ENCODE results near the gene MIA. TPM values are rescaled to one million over a fixed set of nuclear protein-coding genes. Genes with fewer than 3 reads are reported as not detected.

The MIA gene
- total and polyA plus RNA-seq, 12 donors, result 0.63 to 2.4 (median 1.1) TPM; not detected in 5

DNA sequence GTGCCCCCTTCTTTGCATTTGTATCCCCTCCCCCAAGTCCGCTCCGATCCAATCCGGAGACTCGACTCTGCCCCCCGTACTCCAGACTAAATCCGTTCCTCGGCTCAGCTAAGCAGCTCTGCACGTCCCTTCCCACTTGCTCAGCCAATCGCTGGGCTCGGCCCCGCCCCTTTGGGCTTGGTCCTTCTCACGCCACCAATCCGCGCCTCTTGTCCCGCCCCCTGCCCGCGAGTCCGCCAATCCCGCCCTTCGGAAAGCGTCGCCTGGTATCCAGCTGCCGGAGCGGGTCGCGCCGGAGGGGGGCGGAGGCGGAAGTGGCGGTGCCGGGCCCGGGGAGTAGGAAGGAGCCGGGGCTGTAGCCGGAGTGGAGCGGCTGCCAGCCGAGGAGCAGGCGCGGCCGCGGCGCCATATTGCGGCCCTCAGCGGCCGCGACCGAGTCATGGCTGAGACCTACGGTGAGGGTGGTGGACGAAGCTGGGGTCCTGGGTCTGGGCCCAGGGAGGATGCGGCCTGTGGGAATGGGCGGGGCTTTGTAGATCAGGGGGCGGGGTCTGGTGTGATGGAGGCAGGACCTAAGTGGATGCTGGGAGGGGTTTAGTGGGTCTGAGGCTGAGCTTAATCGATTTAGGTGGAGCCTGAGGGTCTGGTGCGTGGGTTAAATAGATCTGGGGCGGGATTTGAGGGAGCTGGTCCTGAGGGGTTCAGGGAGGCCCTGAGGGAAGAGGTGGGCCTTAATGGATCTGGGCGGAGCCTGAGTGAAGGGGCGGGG is 2.8 kb downstream of the MIA start, which contains the start of gene RAB4B:
TSS of gene RAB4B (plus strand) at position 311 of the 769 bp plus-strand sequence. CDS start at position 440, 129 bp downstream.
- TF ChIP-seq, protein P1, sequence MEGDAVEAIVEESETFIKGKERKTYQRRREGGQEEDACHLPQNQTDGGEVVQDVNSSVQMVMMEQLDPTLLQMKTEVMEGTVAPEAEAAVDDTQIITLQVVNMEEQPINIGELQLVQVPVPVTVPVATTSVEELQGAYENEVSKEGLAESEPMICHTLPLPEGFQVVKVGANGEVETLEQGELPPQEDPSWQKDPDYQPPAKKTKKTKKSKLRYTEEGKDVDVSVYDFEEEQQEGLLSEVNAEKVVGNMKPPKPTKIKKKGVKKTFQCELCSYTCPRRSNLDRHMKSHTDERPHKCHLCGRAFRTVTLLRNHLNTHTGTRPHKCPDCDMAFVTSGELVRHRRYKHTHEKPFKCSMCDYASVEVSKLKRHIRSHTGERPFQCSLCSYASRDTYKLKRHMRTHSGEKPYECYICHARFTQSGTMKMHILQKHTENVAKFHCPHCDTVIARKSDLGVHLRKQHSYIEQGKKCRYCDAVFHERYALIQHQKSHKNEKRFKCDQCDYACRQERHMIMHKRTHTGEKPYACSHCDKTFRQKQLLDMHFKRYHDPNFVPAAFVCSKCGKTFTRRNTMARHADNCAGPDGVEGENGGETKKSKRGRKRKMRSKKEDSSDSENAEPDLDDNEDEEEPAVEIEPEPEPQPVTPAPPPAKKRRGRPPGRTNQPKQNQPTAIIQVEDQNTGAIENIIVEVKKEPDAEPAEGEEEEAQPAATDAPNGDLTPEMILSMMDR (IDR thresholded peaks at IDR 0.05), result peak in 1 of 9 donors; percentile 22
- H3K4me1 ChIP-seq, result peaks cover 7 to 25% (median 14%) of the 10 kb centered on the region in 9 donors
- H3K4me3 ChIP-seq, result peak within 1 kb of the TSS; percentile 43 to 84 (median 74)
- intact Hi-C loops (cut with DNase I), result loop anchor here in 5 of 10 donors (1.0 to 2.0 kb wide), 4 partner anchors 19 to 61 kb away; partner anchors contain the start of genes COQ8B (in 1 of the 5), EGLN2 (in 1 of the 5) and ITPKC (in 1 of the 5)
- ATAC-seq (peak; percentile 95 to 98 (median 97)), DNase-seq (peak; percentile 100)
- peaks cover 0 to 16% (median 0%) of the 10 kb centered on the region in 9 donors for H3K36me3 ChIP-seq
- H3K27me3 ChIP-seq, result no peaks in the 10 kb centered on the region
- peak within 1 kb of the TSS; percentile 89 to 100 (median 96) for H3K27ac ChIP-seq
- 0 to 1% methylated on average over 55 to 56 of the region's 56 CpGs for WGBS, 2 donors
- H3K9me3 ChIP-seq, result no peaks in the 10 kb centered on the region

DNA sequence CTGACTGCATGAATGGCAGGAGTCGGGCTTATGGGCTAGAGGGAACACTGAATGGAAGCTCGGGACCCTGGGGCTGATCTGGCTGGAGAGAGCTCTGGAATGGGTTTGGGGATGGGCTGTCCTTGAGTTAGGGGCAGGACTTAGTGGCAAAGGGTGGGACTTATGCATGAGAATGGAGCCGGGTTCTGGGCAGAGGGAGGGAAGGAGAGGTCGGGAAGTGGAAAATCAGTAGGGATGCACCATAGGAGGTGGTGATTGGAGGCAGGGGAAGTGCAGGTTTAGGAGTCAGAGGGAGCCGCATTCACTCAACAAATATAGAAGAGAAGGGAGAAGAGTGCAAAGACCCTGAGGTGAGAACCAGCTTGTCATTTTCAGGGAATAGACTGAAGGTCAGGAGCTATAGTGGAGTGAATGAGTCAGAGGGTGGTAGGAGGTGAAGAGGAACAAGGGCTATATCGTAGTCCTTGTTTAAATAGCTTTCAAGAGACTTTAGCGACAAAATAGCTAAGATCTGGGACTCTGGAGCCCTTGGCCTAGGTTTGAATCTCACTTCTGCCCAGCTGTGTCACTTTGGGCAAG is 3.5 kb downstream of the MIA start:
- ATAC-seq, result no peak
- Histone ChIP-seq H3K9me3 (no peaks in the 10 kb centered on the region), H3K4me1 (peaks cover 7 to 25% (median 14%) of the 10 kb centered on the region in 9 donors), H3K27me3 (no peaks in the 10 kb centered on the region), H3K4me3 (peak overlapping the region; percentile 42 to 84 (median 74)), H3K27ac (peak overlapping the region in 9 of 10 donors; percentile 89 to 100 (median 97)), H3K36me3 (peaks cover 0 to 19% (median 0%) of the 10 kb centered on the region in 9 donors)
- intact Hi-C loops (cut with DNase I), result loop anchor here in 5 of 10 donors (1.0 to 2.0 kb wide), 4 partner anchors 19 to 62 kb away; partner anchors contain the start of genes COQ8B (in 1 of the 5), EGLN2 (in 1 of the 5) and ITPKC (in 1 of the 5)
- TF ChIP-seq, protein P1 (IDR thresholded peaks at IDR 0.05), result no peak
- DNase-seq, result no peak
- 12% methylated on average over 7 of the region's 7 CpGs for WGBS, 2 donors

DNA sequence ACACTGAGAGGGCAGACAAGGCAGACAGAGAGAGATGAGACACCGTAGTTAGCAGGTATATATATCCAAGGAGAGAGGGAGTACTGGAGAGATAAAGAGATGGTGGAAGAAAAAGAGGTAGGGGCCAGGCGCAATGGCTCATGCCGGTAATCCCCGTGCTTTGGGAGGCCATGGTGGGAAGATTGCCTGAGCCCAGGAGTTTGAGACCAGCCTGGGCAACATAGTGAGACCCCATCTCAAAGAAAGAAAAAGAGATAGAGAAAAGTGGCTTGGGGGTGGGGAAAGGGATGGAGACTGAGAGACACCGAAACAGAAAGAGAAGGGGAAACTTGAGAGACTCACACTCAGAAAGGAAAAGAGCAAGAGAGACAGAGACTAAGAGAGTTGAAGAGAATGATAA is 5.3 kb downstream of the MIA start:
- H3K9me3 ChIP-seq, result no peaks in the 10 kb centered on the region
- intact Hi-C loops (cut with DNase I), result no loop called here
- no peak overlapping the region for H3K4me3 ChIP-seq
- peaks cover 0 to 37% (median 0%) of the 10 kb centered on the region in 9 donors for H3K36me3 ChIP-seq
- H3K4me1 ChIP-seq, result peaks cover 7 to 25% (median 14%) of the 10 kb centered on the region in 9 donors
- H3K27me3 ChIP-seq, result no peaks in the 10 kb centered on the region
- H3K27ac ChIP-seq, result no peak overlapping the region
- DNase-seq (no peak), ATAC-seq (no peak)
- WGBS, 2 donors, result 96 to 97% methylated on average over 5 of the region's 5 CpGs
- TF ChIP-seq, protein P1 (IDR thresholded peaks at IDR 0.05), result no peak

DNA sequence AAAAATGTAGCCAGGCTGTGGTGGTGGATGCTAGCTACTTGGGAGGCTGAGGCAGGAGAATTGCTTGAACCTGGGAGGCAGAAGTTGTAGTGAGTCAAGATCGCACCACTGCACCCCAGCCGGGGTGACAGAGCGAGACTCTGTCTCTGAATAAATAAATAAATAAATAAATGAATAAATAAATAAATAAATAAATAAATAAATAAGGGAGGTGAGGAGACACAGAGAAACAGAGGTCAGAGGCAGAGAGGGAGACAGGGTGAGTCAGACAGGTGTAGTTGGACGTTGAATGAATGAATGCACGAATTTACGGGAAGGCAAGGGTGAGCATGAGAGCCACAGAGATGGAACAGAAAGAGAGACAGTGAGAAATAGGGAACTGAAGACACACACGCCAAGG is 5.8 kb downstream of the MIA start:
- DNase-seq (no peak), ATAC-seq (no peak)
- peaks cover 0 to 37% (median 0%) of the 10 kb centered on the region in 9 donors for H3K36me3 ChIP-seq
- WGBS, 2 donors, result 96% methylated on average over 7 of the region's 7 CpGs
- TF ChIP-seq, protein P1 (IDR thresholded peaks at IDR 0.05), result no peak
- intact Hi-C loops (cut with DNase I), result no loop called here
- H3K27ac ChIP-seq, result no peak overlapping the region
- peaks cover 7 to 25% (median 14%) of the 10 kb centered on the region in 9 donors for H3K4me1 ChIP-seq
- no peaks in the 10 kb centered on the region for H3K9me3 ChIP-seq
- no peaks in the 10 kb centered on the region for H3K27me3 ChIP-seq
- no peak overlapping the region for H3K4me3 ChIP-seq
